ENCODE measurements around the gene FRYL.
"Not testable (repeated sequence)": the region's sequence is repeated elsewhere in the genome, so short reads cannot be mapped to it uniquely, and the experiment has no call there.

- not testable (repeated sequence) for TF ChIP-seq CTCF (conservative IDR thresholded peaks at IDR 0.05; ENCODE audit: low read length); EZH2phosphoT487 (IDR thresholded peaks at IDR 0.05; ENCODE audit: borderline replicate concordance)
Observed at GRCh38 chr4:48728906-48729496, 51.1 kb downstream of the FRYL start.

Data from Loucy (cell line).